ENCODE results near the gene EMC1.

EMC1 gene

DNA sequence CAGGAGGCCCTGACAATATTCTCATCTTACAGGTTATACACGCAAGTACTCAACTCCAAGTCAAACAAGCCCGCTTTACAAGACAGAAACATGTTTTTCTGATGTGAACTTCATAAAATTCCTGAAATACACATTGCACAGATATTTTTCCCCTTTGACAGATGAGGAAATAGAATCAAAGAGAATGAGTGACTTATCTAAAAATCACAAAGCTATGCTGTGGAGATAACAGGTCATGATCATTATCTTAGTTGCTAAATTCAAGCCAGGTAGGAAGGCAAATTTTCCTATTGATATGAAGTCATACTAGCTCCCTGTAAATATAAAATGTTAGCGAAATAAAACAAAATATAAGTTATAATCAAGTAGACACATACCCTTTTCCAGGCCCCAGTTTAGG, 59.5 kb downstream of the EMC1 start:
- Histone ChIP-seq H3K9ac (ENCODE audit: low read depth, low read length) (no peak overlapping the region), H2AFZ (ENCODE audit: low read depth, low read length) (no peak overlapping the region), H3K36me3 (ENCODE audit: insufficient read depth, low read length) (peaks cover 85% of the 10 kb centered on the region), H4K20me1 (ENCODE audit: insufficient read depth, low read length) (peaks cover 4% of the 10 kb centered on the region; the same call in 1 of the 2 replicates), H3K4me2 (ENCODE audit: insufficient read depth, low read length) (no peak overlapping the region), H3K4me3 (ENCODE audit: low read depth in 1 of 2, low read length in 2 of 2) (no peak overlapping the region), H3K9me3 (ENCODE audit: insufficient read depth, low read length, severe bottlenecking) (no peaks in the 10 kb centered on the region), H3K27ac (ENCODE audit: low read length) (no peak overlapping the region), H3K4me1 (ENCODE audit: insufficient read depth, low read length) (no peaks in the 10 kb centered on the region), H3K79me2 (ENCODE audit: insufficient read depth, low read length) (no peaks in the 10 kb centered on the region), H3K27me3 (ENCODE audit: insufficient read depth, low read length, poor library complexity) (no peaks in the 10 kb centered on the region)
- DNase-seq: no peak
- TF ChIP-seq, protein P1, sequence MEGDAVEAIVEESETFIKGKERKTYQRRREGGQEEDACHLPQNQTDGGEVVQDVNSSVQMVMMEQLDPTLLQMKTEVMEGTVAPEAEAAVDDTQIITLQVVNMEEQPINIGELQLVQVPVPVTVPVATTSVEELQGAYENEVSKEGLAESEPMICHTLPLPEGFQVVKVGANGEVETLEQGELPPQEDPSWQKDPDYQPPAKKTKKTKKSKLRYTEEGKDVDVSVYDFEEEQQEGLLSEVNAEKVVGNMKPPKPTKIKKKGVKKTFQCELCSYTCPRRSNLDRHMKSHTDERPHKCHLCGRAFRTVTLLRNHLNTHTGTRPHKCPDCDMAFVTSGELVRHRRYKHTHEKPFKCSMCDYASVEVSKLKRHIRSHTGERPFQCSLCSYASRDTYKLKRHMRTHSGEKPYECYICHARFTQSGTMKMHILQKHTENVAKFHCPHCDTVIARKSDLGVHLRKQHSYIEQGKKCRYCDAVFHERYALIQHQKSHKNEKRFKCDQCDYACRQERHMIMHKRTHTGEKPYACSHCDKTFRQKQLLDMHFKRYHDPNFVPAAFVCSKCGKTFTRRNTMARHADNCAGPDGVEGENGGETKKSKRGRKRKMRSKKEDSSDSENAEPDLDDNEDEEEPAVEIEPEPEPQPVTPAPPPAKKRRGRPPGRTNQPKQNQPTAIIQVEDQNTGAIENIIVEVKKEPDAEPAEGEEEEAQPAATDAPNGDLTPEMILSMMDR (IDR thresholded peaks at IDR 0.05; ENCODE audit: borderline replicate concordance, extremely low read depth, low read length, poor library complexity, severe bottlenecking): no peak
- no peak for TF ChIP-seq EZH2 (IDR thresholded peaks at IDR 0.05; ENCODE audit: borderline replicate concordance, low read depth, low read length, severe bottlenecking)
- ATAC-seq (ENCODE audit: insufficient read depth, low read depth): no peak

DNA sequence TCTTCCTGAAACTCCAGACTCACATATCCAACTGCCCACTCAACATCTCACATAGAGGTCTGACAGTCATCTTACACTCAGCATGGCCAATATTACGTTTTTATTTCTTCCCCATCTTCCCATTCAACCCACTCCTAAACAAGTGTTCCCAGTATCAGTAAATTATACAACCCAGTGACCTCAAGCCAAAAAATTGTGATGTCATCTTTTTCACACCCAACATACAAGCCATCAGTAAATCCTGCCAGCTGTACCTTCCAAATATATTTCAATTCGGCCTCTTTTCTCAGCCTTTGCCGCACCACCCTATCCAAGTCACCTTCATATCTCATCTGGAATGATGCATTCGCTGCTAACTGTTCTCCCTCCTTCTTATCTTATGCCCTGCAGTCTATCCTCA, 60.9 kb downstream of the EMC1 start:
- no peak overlapping the region for H2AFZ ChIP-seq (ENCODE audit: low read depth, low read length)
- H3K79me2 ChIP-seq (ENCODE audit: insufficient read depth, low read length): no peaks in the 10 kb centered on the region
- H3K9ac ChIP-seq (ENCODE audit: low read depth, low read length): no peak overlapping the region
- peaks cover 4% of the 10 kb centered on the region; the same call in 1 of the 2 replicates for H4K20me1 ChIP-seq (ENCODE audit: insufficient read depth, low read length)
- H3K27me3 ChIP-seq (ENCODE audit: insufficient read depth, low read length, poor library complexity): no peaks in the 10 kb centered on the region
- no peak overlapping the region for H3K4me3 ChIP-seq (ENCODE audit: low read depth in 1 of 2, low read length in 2 of 2)
- DNase-seq (no peak), ATAC-seq (ENCODE audit: insufficient read depth, low read depth) (no peak)
- peaks cover 85% of the 10 kb centered on the region for H3K36me3 ChIP-seq (ENCODE audit: insufficient read depth, low read length)
- H3K4me1 ChIP-seq (ENCODE audit: insufficient read depth, low read length): no peaks in the 10 kb centered on the region
- H3K9me3 ChIP-seq (ENCODE audit: insufficient read depth, low read length, severe bottlenecking): no peaks in the 10 kb centered on the region
- no peak overlapping the region for H3K27ac ChIP-seq (ENCODE audit: low read length)
- H3K4me2 ChIP-seq (ENCODE audit: insufficient read depth, low read length): no peak overlapping the region
- TF ChIP-seq EZH2 (IDR thresholded peaks at IDR 0.05; ENCODE audit: borderline replicate concordance, low read depth, low read length, severe bottlenecking): no peak
- TF ChIP-seq, protein P1 (IDR thresholded peaks at IDR 0.05; ENCODE audit: borderline replicate concordance, extremely low read depth, low read length, poor library complexity, severe bottlenecking): no peak

DNA sequence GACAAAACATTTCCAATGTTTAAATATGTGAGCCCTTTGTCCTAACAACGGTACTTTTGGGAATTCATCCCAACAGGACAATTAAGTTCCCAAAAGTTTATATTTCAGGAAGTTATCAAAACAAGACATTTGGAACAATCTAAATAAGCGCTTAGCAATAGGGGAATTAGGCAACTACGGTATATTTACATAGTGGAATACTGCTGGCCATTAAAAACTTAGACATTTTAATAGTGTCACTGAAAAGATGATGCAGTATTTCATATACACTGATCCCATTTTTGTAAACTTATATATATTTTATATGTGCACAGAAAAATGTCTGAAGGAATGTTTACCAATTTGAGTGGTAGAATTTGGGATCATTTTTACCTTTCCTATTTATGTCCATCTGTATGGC, 62.1 kb downstream of the EMC1 start:
- DNase-seq: no peak
- Histone ChIP-seq H4K20me1 (ENCODE audit: insufficient read depth, low read length) (peaks cover 4% of the 10 kb centered on the region; the same call in 1 of the 2 replicates), H3K36me3 (ENCODE audit: insufficient read depth, low read length) (peaks cover 90% of the 10 kb centered on the region), H3K4me2 (ENCODE audit: insufficient read depth, low read length) (no peak overlapping the region), H3K9ac (ENCODE audit: low read depth, low read length) (no peak overlapping the region), H3K9me3 (ENCODE audit: insufficient read depth, low read length, severe bottlenecking) (no peaks in the 10 kb centered on the region), H3K79me2 (ENCODE audit: insufficient read depth, low read length) (no peaks in the 10 kb centered on the region), H3K4me1 (ENCODE audit: insufficient read depth, low read length) (no peaks in the 10 kb centered on the region), H3K27ac (ENCODE audit: low read length) (no peak overlapping the region), H2AFZ (ENCODE audit: low read depth, low read length) (no peak overlapping the region), H3K27me3 (ENCODE audit: insufficient read depth, low read length, poor library complexity) (no peaks in the 10 kb centered on the region), H3K4me3 (ENCODE audit: low read depth in 1 of 2, low read length in 2 of 2) (no peak overlapping the region)
- TF ChIP-seq, protein P1 (IDR thresholded peaks at IDR 0.05; ENCODE audit: borderline replicate concordance, extremely low read depth, low read length, poor library complexity, severe bottlenecking): no peak
- no peak for TF ChIP-seq EZH2 (IDR thresholded peaks at IDR 0.05; ENCODE audit: borderline replicate concordance, low read depth, low read length, severe bottlenecking)
- no peak for ATAC-seq (ENCODE audit: insufficient read depth, low read depth)

DNA sequence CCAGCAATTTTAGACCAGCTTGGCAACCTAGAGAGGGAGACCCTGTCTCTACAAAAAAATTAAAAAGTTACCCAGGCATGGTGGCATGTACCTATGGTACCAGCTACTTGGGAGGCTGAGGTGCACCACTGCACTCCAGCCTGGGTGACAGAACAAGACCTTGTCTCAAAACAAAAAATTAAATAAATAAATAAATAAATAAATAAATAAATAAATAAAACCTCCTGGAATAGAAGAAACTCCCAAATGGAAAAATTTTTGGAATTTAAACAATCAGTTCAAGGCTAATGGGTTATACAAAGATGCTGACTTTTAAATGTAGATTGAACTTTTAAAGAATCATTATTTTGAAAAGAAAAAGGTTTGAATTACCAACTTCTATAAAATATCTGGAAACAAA, 63.5 kb downstream of the EMC1 start:
- Histone ChIP-seq H3K27ac (ENCODE audit: low read length) (no peak overlapping the region), H3K9me3 (ENCODE audit: insufficient read depth, low read length, severe bottlenecking) (no peaks in the 10 kb centered on the region), H4K20me1 (ENCODE audit: insufficient read depth, low read length) (peaks cover 4% of the 10 kb centered on the region; the same call in 1 of the 2 replicates), H3K79me2 (ENCODE audit: insufficient read depth, low read length) (no peaks in the 10 kb centered on the region), H3K4me3 (ENCODE audit: low read depth in 1 of 2, low read length in 2 of 2) (no peak overlapping the region), H3K27me3 (ENCODE audit: insufficient read depth, low read length, poor library complexity) (no peaks in the 10 kb centered on the region), H3K4me1 (ENCODE audit: insufficient read depth, low read length) (no peaks in the 10 kb centered on the region), H3K9ac (ENCODE audit: low read depth, low read length) (no peak overlapping the region), H3K4me2 (ENCODE audit: insufficient read depth, low read length) (no peak overlapping the region), H2AFZ (ENCODE audit: low read depth, low read length) (no peak overlapping the region), H3K36me3 (ENCODE audit: insufficient read depth, low read length) (peaks cover 90% of the 10 kb centered on the region)
- ATAC-seq (ENCODE audit: insufficient read depth, low read depth) (no peak), DNase-seq (no peak)
- no peak for TF ChIP-seq EZH2 (IDR thresholded peaks at IDR 0.05; ENCODE audit: borderline replicate concordance, low read depth, low read length, severe bottlenecking)
- TF ChIP-seq, protein P1 (IDR thresholded peaks at IDR 0.05; ENCODE audit: borderline replicate concordance, extremely low read depth, low read length, poor library complexity, severe bottlenecking): no peak
